Measurements from ENCODE around the gene ANKIB1.

Gene ANKIB1

DNA sequence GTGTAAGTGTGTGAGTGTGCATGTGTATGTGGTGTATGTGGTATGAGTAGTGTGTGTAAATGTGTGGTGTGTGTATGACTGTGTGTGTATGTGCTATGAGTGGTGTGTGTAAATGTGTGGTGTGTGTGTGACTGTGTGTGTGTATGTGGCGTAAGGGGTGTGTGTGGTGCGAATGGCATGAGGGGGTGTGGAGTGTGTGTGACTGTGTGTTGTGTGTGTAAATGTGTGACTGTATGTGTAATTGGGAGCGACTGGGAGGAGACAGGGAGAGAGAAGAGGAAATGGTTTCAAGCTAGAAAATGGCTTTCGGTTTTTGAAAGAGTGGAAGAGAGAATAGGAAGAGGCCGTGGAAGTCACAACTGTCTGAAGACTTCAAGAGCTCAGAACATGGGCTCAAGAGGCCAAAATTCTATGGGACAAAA lies 177.9 kb downstream of the ANKIB1 start:
- no peak for TF ChIP-seq BHLHE40 (IDR thresholded peaks at IDR 0.05; ENCODE audit: borderline replicate concordance)
- no peak; the same call in 1 of the 2 replicates for TF ChIP-seq TARDBP (IDR thresholded peaks at IDR 0.05)
- no peak for TF ChIP-seq NFRKB (IDR thresholded peaks at IDR 0.05)
- no peak for TF ChIP-seq ARNT (IDR thresholded peaks at IDR 0.05)
- no peak for TF ChIP-seq FOXM1 (IDR thresholded peaks at IDR 0.05; ENCODE audit: borderline replicate concordance)
- TF ChIP-seq HDGF (IDR thresholded peaks at IDR 0.05; ENCODE audit: borderline replicate concordance), result no peak
- TF ChIP-seq FOXK2 (IDR thresholded peaks at IDR 0.05), result no peak
- no peak for TF ChIP-seq FOXA1 (IDR thresholded peaks at IDR 0.05)
- TF ChIP-seq SP1 (IDR thresholded peaks at IDR 0.05), result no peak
- CTCF ChIA-PET, result interaction anchor here (0.6 to 2.1 kb wide), 7 partner anchors 10 to 405 kb away, joined by 3 to 16 read pairs (median 4); partner anchors contain the start of genes ANKIB1, GATAD1 and KRIT1
- no peak for DNase-seq (ENCODE audit: extremely low spot score)
- POLR2A ChIA-PET, result interaction anchor here (0.8 to 2.5 kb wide), 5 partner anchors 8 to 289 kb away, joined by 3 to 17 read pairs (median 3); partner anchors contain the start of genes ANKIB1, CYP51A1, GATAD1 and KRIT1

DNA sequence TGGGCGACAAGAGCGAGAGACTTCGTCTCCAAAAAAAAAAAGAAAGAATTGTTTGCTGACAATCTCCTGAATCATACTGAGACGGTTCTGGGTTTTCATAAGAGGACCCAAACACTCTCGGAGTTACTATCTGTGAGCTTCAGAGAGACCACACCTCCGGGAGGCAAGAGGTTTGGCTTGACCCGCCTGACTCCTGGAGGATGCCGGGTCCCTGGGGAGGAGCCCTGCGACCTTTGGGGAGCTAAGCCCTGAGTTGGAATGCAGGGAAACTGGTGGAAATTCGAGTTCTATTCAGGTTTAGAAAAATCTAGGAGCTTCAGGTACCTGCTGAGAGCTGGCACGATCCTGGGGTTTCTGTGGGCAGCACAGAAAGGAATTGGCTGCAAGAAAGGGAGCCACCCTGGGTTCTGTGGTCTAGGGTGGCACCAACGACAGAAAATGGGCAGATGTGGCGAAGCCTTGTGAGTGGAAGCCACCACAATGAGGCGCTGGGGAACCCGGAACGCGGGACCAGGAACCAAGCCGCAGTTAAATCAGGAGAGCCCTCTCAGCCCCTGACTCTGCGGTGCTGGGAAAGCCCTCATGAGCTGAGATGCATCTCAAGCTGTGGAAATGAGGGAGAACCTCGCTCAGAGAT lies 179.7 kb downstream of the ANKIB1 start:
- TF ChIP-seq CTBP1 (IDR thresholded peaks at IDR 0.05; ENCODE audit: borderline replicate concordance), result no peak
- no peak for TF ChIP-seq FOXA1 (IDR thresholded peaks at IDR 0.05)
- no peak for TF ChIP-seq HDGF (IDR thresholded peaks at IDR 0.05; ENCODE audit: borderline replicate concordance)
- no peak for TF ChIP-seq L3MBTL2 (conservative IDR thresholded peaks at IDR 0.05)
- TF ChIP-seq ARNT (IDR thresholded peaks at IDR 0.05), result no peak
- TF ChIP-seq LEF1 (IDR thresholded peaks at IDR 0.05; ENCODE audit: borderline replicate concordance), result no peak
- no peak for TF ChIP-seq FOXK2 (IDR thresholded peaks at IDR 0.05)
- TF ChIP-seq ZNF384 (IDR thresholded peaks at IDR 0.05), result no peak
- no peak for TF ChIP-seq BHLHE40 (IDR thresholded peaks at IDR 0.05; ENCODE audit: borderline replicate concordance)
- no peak for TF ChIP-seq TARDBP (IDR thresholded peaks at IDR 0.05)
- no peak for TF ChIP-seq SUZ12 (IDR thresholded peaks at IDR 0.05)
- TF ChIP-seq PKNOX1 (IDR thresholded peaks at IDR 0.05), result no peak
- no peak for TF ChIP-seq NFRKB (IDR thresholded peaks at IDR 0.05)
- no peak for TF ChIP-seq SP1 (IDR thresholded peaks at IDR 0.05)
- no peak for TF ChIP-seq FOXM1 (IDR thresholded peaks at IDR 0.05; ENCODE audit: borderline replicate concordance)
- TF ChIP-seq ELF4 (IDR thresholded peaks at IDR 0.05), result no peak
- POLR2A ChIA-PET, result interaction anchor here (1.5 kb wide), 1 partner anchor 22 kb away, joined by 5 read pairs; the partner anchor contains the start of gene GATAD1
- no peak for DNase-seq (ENCODE audit: extremely low spot score)
- CTCF ChIA-PET, result interaction anchor here (0.6 to 2.1 kb wide), 3 partner anchors 22 to 696 kb away, joined by 4 to 16 read pairs (median 5); partner anchors contain the start of gene GATAD1

GRCh38 chr7:92427193-92427592 lies 181.4 kb downstream of the ANKIB1 start:
- no peak for DNase-seq (ENCODE audit: extremely low spot score)
- TF ChIP-seq FOXA1 (IDR thresholded peaks at IDR 0.05) (no peak), L3MBTL2 (conservative IDR thresholded peaks at IDR 0.05) (no peak), ZNF384 (IDR thresholded peaks at IDR 0.05) (no peak), FOXM1 (IDR thresholded peaks at IDR 0.05; ENCODE audit: borderline replicate concordance) (no peak), SUZ12 (IDR thresholded peaks at IDR 0.05) (no peak), ARNT (IDR thresholded peaks at IDR 0.05) (no peak), FOXK2 (IDR thresholded peaks at IDR 0.05) (no peak), HDGF (IDR thresholded peaks at IDR 0.05; ENCODE audit: borderline replicate concordance) (no peak), ELF4 (IDR thresholded peaks at IDR 0.05) (no peak), BHLHE40 (IDR thresholded peaks at IDR 0.05; ENCODE audit: borderline replicate concordance) (no peak), SP1 (IDR thresholded peaks at IDR 0.05) (no peak), TARDBP (IDR thresholded peaks at IDR 0.05) (no peak), LEF1 (IDR thresholded peaks at IDR 0.05; ENCODE audit: borderline replicate concordance) (no peak)
- CTCF ChIA-PET, result interaction anchor here (0.6 kb wide), 1 partner anchor 14 kb away, joined by 6 read pairs; no protein-coding TSS in a partner anchor
- POLR2A ChIA-PET, result no interaction called here

DNA sequence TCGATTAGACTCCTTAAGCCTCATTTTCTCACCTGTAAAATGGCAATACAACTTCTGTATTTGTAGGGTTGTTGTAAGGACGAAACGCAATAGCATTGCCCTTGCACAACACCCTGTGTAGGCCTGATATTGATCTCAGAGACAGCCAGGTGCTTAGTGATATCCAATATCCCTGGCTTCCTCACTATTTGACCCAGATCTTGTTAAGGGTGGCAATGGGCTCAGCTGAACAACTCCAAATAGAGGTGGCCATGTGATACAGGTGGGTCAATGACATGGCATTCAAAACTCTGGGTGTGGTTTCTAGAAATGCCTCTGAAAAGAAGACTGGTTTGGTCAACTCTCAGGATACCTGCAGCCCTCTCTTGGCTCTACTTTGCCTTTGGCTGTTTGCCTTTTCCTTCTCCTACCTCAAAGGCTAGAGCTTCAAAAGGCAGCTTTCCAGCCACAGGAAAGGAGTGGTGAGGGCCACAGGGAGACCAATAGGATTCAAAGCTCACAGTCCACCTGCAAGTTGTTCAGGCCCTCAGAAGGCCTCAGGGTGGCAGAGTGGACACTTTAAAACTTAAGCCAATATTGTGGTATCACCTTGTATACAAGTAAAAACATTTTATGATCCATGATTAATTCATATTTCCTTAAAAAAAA lies 186.6 kb downstream of the ANKIB1 start:
- TF ChIP-seq TARDBP (IDR thresholded peaks at IDR 0.05) (no peak), FOXK2 (IDR thresholded peaks at IDR 0.05) (no peak), ARNT (IDR thresholded peaks at IDR 0.05) (no peak), FOXM1 (IDR thresholded peaks at IDR 0.05; ENCODE audit: borderline replicate concordance) (no peak), L3MBTL2 (conservative IDR thresholded peaks at IDR 0.05) (no peak), CTBP1 (IDR thresholded peaks at IDR 0.05; ENCODE audit: borderline replicate concordance) (no peak), ZNF384 (IDR thresholded peaks at IDR 0.05) (no peak), HDGF (IDR thresholded peaks at IDR 0.05; ENCODE audit: borderline replicate concordance) (no peak), SUZ12 (IDR thresholded peaks at IDR 0.05) (no peak), BHLHE40 (IDR thresholded peaks at IDR 0.05; ENCODE audit: borderline replicate concordance) (no peak), ELF4 (IDR thresholded peaks at IDR 0.05) (no peak), LEF1 (IDR thresholded peaks at IDR 0.05; ENCODE audit: borderline replicate concordance) (no peak)
- DNase-seq (ENCODE audit: extremely low spot score), result no peak
- POLR2A ChIA-PET, result no interaction called here
- CTCF ChIA-PET, result no interaction called here

GRCh38 chr7:92433019-92433418 lies 187.2 kb downstream of the ANKIB1 start:
- no peak for TF ChIP-seq FOXA1 (IDR thresholded peaks at IDR 0.05)
- no peak for TF ChIP-seq ARNT (IDR thresholded peaks at IDR 0.05)
- TF ChIP-seq L3MBTL2 (conservative IDR thresholded peaks at IDR 0.05), result no peak
- TF ChIP-seq ZNF384 (IDR thresholded peaks at IDR 0.05), result no peak
- TF ChIP-seq ELF4 (IDR thresholded peaks at IDR 0.05), result no peak
- TF ChIP-seq PKNOX1 (IDR thresholded peaks at IDR 0.05), result no peak
- no peak for TF ChIP-seq FOXM1 (IDR thresholded peaks at IDR 0.05; ENCODE audit: borderline replicate concordance)
- no peak for TF ChIP-seq NFRKB (IDR thresholded peaks at IDR 0.05)
- POLR2A ChIA-PET, result no interaction called here
- CTCF ChIA-PET, result interaction anchor here (1.4 kb wide), 1 partner anchor 9 kb away, joined by 4 read pairs; no protein-coding TSS in a partner anchor
- DNase-seq (ENCODE audit: extremely low spot score), result no peak

DNA sequence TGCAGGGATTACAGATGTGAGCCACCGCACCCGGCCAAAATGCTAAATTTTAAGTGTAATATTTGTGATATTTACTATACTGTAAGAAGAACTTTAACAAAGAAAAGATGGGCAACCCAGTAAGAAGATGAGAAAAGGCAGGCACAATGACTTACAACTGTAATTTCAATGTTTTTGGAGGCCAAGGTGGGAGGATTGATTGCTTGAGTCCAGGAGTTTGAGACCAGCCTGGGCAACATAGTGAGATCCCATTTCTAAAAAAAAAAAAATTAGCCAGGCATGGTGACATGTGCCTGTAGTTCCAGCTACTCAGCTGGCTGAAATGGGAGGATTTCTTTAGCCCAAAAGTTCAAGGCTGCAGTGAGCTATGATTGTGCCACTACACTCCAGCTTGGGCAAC lies 189.8 kb downstream of the ANKIB1 start:
- ChIA-PET CTCF (no interaction called here), POLR2A (no interaction called here)
- DNase-seq (ENCODE audit: extremely low spot score), result no peak
- TF ChIP-seq FOXK2 (IDR thresholded peaks at IDR 0.05) (no peak), ELF4 (IDR thresholded peaks at IDR 0.05) (no peak), SUZ12 (IDR thresholded peaks at IDR 0.05) (no peak), LEF1 (IDR thresholded peaks at IDR 0.05; ENCODE audit: borderline replicate concordance) (no peak), FOXM1 (IDR thresholded peaks at IDR 0.05; ENCODE audit: borderline replicate concordance) (no peak), NFRKB (IDR thresholded peaks at IDR 0.05) (no peak), PKNOX1 (IDR thresholded peaks at IDR 0.05) (no peak), HDGF (IDR thresholded peaks at IDR 0.05; ENCODE audit: borderline replicate concordance) (no peak), SP1 (IDR thresholded peaks at IDR 0.05) (no peak), ARNT (IDR thresholded peaks at IDR 0.05) (no peak), TARDBP (IDR thresholded peaks at IDR 0.05) (no peak), L3MBTL2 (conservative IDR thresholded peaks at IDR 0.05) (no peak), BHLHE40 (IDR thresholded peaks at IDR 0.05; ENCODE audit: borderline replicate concordance) (no peak), ZNF384 (IDR thresholded peaks at IDR 0.05) (no peak), FOXA1 (IDR thresholded peaks at IDR 0.05) (no peak), CTBP1 (IDR thresholded peaks at IDR 0.05; ENCODE audit: borderline replicate concordance) (no peak)

All from HEK293T (cell line).